Endothelial cell of umbilical vein (primary cell): ENCODE data around the gene IL6.

Experiments used
- EZH2 ChIP-seq: IDR thresholded peaks from 2 replicates; pipeline ENCODE4 v1.6.1; 2012; ENCODE audit warnings: borderline replicate concordance, low read depth, mild to moderate bottlenecking, moderate library complexity, low read length, inconsistent platforms; ENCODE audit not compliant: severe bottlenecking
- FOS ChIP-seq: IDR thresholded peaks from 2 replicates; pipeline ENCODE4 v1.6.1; 2011; ENCODE audit warnings: mild to moderate bottlenecking, low read length, moderate library complexity, borderline replicate concordance; ENCODE audit not compliant: insufficient read depth
- MAX ChIP-seq: IDR thresholded peaks from 2 replicates; pipeline ENCODE4 v1.6.1; 2011; ENCODE audit not compliant: insufficient read depth, insufficient read length
- POLR2A ChIP-seq: IDR thresholded peaks from 2 replicates; pipeline ENCODE4 v1.6.1; 2012; ENCODE audit warnings: low read depth, mild to moderate bottlenecking, control low read depth, low read length
- POLR2AphosphoS5 ChIP-seq: IDR thresholded peaks from 2 replicates; pipeline ENCODE4 v1.6.1; 2012; ENCODE audit warnings: low read depth, mild to moderate bottlenecking, control low read depth, low read length, moderate library complexity; ENCODE audit not compliant: insufficient read depth
- TF ChIP-seq, protein P1 (sequence below), 2 donors: IDR thresholded peaks; 1 replicate in 1 of 2; 2 replicates in 1 of 2; pipeline ENCODE4 v1.5.1; 2011; ENCODE audit warnings: low read length in 2 of 2, mild to moderate bottlenecking in 2 of 2, moderate library complexity in 2 of 2, control low read depth in 1 of 2, inconsistent platforms in 1 of 2, low read depth in 1 of 2; ENCODE audit not compliant: insufficient read depth in 1 of 2; ENCODE audit errors: extremely low read depth in 1 of 2

GRCh38 chr7:22772885-22773284 lies 45.9 kb downstream of the IL6 start:
- TF ChIP-seq POLR2A (no peak), EZH2 (no peak), POLR2AphosphoS5 (no peak), MAX (no peak), FOS (no peak)
- TF ChIP-seq, protein P1, sequence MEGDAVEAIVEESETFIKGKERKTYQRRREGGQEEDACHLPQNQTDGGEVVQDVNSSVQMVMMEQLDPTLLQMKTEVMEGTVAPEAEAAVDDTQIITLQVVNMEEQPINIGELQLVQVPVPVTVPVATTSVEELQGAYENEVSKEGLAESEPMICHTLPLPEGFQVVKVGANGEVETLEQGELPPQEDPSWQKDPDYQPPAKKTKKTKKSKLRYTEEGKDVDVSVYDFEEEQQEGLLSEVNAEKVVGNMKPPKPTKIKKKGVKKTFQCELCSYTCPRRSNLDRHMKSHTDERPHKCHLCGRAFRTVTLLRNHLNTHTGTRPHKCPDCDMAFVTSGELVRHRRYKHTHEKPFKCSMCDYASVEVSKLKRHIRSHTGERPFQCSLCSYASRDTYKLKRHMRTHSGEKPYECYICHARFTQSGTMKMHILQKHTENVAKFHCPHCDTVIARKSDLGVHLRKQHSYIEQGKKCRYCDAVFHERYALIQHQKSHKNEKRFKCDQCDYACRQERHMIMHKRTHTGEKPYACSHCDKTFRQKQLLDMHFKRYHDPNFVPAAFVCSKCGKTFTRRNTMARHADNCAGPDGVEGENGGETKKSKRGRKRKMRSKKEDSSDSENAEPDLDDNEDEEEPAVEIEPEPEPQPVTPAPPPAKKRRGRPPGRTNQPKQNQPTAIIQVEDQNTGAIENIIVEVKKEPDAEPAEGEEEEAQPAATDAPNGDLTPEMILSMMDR (IDR thresholded peaks at IDR 0.05; ENCODE audit: extremely low read depth in 1 of 2, insufficient read depth in 1 of 2, low read depth in 1 of 2, low read length in 2 of 2) = no peak
